Measurements from ENCODE around the gene CEBPA.

- TF ChIP-seq, protein P1, sequence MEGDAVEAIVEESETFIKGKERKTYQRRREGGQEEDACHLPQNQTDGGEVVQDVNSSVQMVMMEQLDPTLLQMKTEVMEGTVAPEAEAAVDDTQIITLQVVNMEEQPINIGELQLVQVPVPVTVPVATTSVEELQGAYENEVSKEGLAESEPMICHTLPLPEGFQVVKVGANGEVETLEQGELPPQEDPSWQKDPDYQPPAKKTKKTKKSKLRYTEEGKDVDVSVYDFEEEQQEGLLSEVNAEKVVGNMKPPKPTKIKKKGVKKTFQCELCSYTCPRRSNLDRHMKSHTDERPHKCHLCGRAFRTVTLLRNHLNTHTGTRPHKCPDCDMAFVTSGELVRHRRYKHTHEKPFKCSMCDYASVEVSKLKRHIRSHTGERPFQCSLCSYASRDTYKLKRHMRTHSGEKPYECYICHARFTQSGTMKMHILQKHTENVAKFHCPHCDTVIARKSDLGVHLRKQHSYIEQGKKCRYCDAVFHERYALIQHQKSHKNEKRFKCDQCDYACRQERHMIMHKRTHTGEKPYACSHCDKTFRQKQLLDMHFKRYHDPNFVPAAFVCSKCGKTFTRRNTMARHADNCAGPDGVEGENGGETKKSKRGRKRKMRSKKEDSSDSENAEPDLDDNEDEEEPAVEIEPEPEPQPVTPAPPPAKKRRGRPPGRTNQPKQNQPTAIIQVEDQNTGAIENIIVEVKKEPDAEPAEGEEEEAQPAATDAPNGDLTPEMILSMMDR (IDR thresholded peaks at IDR 0.05) = no peak
- TF ChIP-seq POLR2A (IDR thresholded peaks at IDR 0.05) = no peak
These were observed 9.7 kb upstream of the CEBPA start for GRCh38 chr19:33312065-33312464.
